ENCODE results near the gene TMEM256.

Gene TMEM256

GRCh38 chr17:7442142-7442541 is 38.2 kb upstream of the TMEM256 start:
- TF ChIP-seq CTCF (IDR thresholded peaks at IDR 0.05; ENCODE audit: insufficient read depth, low read length, poor library complexity, severe bottlenecking), result no peak
- Histone ChIP-seq H3K27me3 (replicated peaks; ENCODE audit: control insufficient read depth, insufficient read depth, low read length) (no peaks in the 10 kb centered on the region), H3K4me3 (replicated peaks; ENCODE audit: low read depth, low read length) (no peak overlapping the region), H3K36me3 (ENCODE audit: control insufficient read depth, insufficient read depth, low read length) (no peaks in the 10 kb centered on the region; the same call in 1 of the 2 replicates)
- DNase-seq (ENCODE audit: extremely low read depth, insufficient read length), result no peak

GRCh38 chr17:7441266-7441665 is 37.4 kb upstream of the TMEM256 start:
- DNase-seq (ENCODE audit: extremely low read depth, insufficient read length), result no peak
- TF ChIP-seq CTCF (IDR thresholded peaks at IDR 0.05; ENCODE audit: insufficient read depth, low read length, poor library complexity, severe bottlenecking), result no peak
- Histone ChIP-seq H3K4me3 (replicated peaks; ENCODE audit: low read depth, low read length) (no peak overlapping the region), H3K36me3 (ENCODE audit: control insufficient read depth, insufficient read depth, low read length) (no peaks in the 10 kb centered on the region; the same call in 1 of the 2 replicates), H3K27me3 (replicated peaks; ENCODE audit: control insufficient read depth, insufficient read depth, low read length) (no peaks in the 10 kb centered on the region)

- peak overlapping the region; percentile 68 for H3K4me3 ChIP-seq (replicated peaks; ENCODE audit: low read depth, low read length)
These were observed 36.9 kb upstream of the TMEM256 start for GRCh38 chr17:7440834-7441195.

GRCh38 chr17:7440113-7440833 is 36.4 kb upstream of the TMEM256 start:
- Histone ChIP-seq H3K4me3 (replicated peaks; ENCODE audit: low read depth, low read length) (peak overlapping the region; percentile 68), H3K36me3 (ENCODE audit: control insufficient read depth, insufficient read depth, low read length) (no peaks in the 10 kb centered on the region; the same call in 1 of the 2 replicates), H3K27me3 (replicated peaks; ENCODE audit: control insufficient read depth, insufficient read depth, low read length) (no peaks in the 10 kb centered on the region)
- DNase-seq (ENCODE audit: extremely low read depth, insufficient read length), result peak; percentile 58
- no peak for TF ChIP-seq CTCF (IDR thresholded peaks at IDR 0.05; ENCODE audit: insufficient read depth, low read length, poor library complexity, severe bottlenecking)

More at GRCh38 chr17:7440834-7441195, 36.9 kb upstream of the TMEM256 start:
- Histone ChIP-seq H3K27me3 (replicated peaks; ENCODE audit: control insufficient read depth, insufficient read depth, low read length) (no peaks in the 10 kb centered on the region), H3K36me3 (ENCODE audit: control insufficient read depth, insufficient read depth, low read length) (no peaks in the 10 kb centered on the region; the same call in 1 of the 2 replicates)
- no peak for TF ChIP-seq CTCF (IDR thresholded peaks at IDR 0.05; ENCODE audit: insufficient read depth, low read length, poor library complexity, severe bottlenecking)
- DNase-seq (ENCODE audit: extremely low read depth, insufficient read length), result peak; percentile 53

- H3K4me3 ChIP-seq (replicated peaks; ENCODE audit: low read depth, low read length), result peak within 1 kb of the TSS; percentile 68
- DNase-seq (ENCODE audit: extremely low read depth, insufficient read length), result peak; percentile 42
- no peaks in the 10 kb centered on the region for H3K27me3 ChIP-seq (replicated peaks; ENCODE audit: control insufficient read depth, insufficient read depth, low read length)
- no peak for TF ChIP-seq CTCF (IDR thresholded peaks at IDR 0.05; ENCODE audit: insufficient read depth, low read length, poor library complexity, severe bottlenecking)
- no peaks in the 10 kb centered on the region; the same call in 1 of the 2 replicates for H3K36me3 ChIP-seq (ENCODE audit: control insufficient read depth, insufficient read depth, low read length)
These were observed 35.7 kb upstream of the TMEM256 start, which contains the start of gene FGF11 for GRCh38 chr17:7439462-7440112. TSS of gene FGF11 (plus strand) at chr17:7439512. CDS start at chr17:7439621, 109 bp downstream.

Data from GM06990 (cell line).